CD4-positive, alpha-beta T cell treated with Interleukin-2 at 100 ng/mL for 4 hours (primary cell): ENCODE data around the gene CCSER2.
"Not testable (repeated sequence)": the region's sequence is repeated elsewhere in the genome, so short reads cannot be mapped to it uniquely, and the experiment has no call there.

Experiments
- DNase-seq: peaks from one replicate; pipeline ENCODE4 v3.0.0-alpha.2; 2020; ENCODE audit warnings: low spot score

Gene CCSER2

DNA sequence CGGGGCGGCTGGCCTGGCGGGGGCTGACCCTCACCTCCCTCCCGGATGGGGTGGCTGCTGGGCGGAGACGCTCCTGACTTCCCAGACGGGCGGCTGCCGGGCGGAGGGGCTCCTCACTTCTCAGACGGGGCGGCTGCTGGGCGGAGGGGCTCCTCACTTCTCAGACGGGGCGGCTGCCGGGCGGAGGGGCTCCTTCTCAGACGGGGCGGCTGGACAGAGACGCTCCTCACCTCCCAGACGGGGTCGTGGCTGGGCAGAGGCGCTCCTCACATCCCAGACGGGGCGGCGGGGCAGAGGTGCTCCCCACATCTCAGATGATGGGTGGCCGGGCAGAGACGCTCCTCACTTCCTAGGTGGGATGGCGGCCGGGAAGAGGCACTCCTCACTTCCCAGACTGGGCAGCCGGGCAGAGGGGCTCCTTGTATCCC lies 19.2 kb downstream of the CCSER2 start:
- DNase-seq: not testable (repeated sequence)

GRCh38 chr10:84348447-84348846 lies 20.1 kb downstream of the CCSER2 start:
- no peak for DNase-seq

GRCh38 chr10:84348860-84349259 lies 20.5 kb downstream of the CCSER2 start:
- no peak for DNase-seq

DNA sequence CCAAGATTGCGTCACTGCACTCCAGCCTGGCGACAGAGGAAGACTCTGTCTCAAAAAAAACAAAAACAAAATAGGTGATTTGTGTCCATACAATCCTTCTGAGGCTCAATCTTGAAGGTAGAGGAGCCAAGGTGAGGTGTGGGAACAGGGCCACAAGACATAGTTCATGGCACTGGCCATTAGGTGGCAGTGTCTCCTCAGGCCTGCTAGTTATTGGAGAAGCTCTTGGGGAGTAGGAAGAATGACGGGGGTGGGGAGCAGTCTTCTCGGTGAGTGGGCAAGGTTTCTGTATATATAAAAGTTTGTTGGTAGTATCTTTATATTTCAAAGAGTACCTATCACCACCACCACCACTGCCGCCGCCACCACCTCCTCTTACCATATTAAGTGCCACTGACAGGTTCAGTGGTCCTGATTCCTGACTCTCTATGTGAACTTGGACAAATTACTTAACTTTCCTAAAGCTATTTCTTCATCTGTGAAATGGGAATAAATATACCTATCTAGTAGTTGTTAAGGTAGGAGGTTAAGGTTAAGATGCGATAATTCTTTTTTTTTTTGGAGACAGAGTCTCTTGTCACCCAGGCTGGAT lies 24.0 kb downstream of the CCSER2 start:
- peak; percentile 70 for DNase-seq

DNA sequence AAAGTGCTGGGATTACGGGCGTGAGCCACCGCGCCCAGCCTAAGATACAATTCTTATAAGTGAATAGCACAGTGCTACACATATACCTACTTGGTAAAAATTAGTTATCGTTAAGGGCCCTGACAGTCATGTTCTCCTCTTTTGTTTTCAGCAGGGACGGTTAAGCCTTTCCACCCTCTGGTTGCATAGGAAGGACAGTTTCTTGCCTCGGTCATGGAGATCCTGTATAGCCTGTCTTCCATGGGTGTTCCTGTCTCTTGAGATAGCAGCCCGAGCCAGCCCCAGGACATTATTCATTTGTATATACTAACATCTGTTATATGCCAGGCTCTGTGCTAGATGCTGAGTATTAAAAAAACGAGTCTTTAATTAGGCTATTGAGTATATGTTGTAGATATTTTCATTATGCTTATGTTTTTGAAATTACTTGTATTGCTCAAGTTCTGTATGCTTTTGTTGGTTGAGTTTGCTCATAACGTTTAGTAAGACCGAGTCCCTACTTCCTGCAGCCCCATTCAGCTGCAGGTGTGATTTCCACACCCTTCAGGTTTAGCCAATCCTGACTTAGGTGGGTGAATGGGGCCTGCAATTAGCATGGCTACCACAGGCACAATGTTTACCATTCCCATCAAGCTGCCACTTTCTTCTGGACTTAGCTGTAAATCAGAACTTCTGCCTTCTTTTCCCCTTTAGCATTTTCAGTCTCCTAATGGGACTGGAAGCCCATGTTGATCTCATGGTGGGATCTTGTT lies 24.8 kb downstream of the CCSER2 start:
- DNase-seq: no peak

DNA sequence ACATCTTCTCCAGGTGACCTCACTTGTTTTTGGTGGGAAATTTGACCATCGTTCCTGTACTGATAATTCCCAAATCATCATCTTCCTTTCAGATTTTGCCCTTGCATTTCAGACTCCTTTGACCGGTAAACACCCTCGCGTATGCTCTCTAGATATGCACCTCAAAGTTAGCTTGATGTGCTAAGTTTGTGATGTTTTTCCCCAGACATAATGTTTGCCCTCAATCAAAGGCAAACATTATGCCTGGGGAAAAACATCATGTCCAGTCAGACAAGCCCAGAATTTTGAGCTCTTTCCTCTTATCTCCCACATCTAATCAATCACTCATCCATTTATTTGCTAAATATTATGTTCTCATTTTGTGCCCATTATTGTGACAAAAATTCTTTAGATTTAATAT lies 26.2 kb downstream of the CCSER2 start:
- no peak for DNase-seq

DNA sequence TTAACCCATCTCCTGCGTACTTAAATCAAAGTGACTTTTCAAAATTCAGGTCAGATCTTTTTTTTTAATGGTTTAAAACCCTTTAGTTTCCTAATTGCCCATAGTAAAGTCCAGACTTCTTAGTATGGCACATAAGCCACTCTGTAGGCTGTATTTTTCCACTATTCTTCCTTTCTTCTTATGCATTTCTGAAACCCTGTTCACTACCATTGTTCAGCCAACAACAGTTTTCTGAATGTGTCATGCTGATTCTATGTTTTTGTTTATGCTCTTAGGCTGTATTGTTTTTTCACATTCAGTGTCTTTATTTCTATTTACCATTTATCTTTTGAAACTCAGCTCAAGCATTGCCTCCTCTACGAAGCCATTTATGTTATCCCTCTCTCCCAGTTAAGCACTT lies 26.7 kb downstream of the CCSER2 start:
- DNase-seq: no peak

- peak; percentile 38 for DNase-seq
Measured at GRCh38 chr10:84356928-84357327, 28.5 kb downstream of the CCSER2 start.

DNA sequence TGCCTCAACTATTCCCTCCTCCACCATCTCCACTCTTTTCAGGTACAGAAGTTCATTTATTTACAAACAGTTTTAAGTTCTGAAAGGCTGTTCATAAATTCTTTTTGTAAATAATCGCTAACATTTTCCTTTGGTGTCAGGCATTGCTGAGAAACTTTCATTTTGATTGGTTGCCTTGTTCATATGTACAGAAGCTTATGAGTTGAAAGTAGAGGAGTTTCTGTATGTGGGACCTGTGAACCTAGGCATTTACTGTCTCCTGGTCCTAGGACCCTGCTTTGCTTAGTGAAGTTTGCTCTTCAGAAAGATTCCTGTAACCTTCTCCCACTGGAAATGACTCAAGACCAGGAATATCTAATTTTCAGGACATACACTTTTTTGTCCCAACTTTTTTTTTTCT lies 30.4 kb downstream of the CCSER2 start:
- no peak for DNase-seq

DNA sequence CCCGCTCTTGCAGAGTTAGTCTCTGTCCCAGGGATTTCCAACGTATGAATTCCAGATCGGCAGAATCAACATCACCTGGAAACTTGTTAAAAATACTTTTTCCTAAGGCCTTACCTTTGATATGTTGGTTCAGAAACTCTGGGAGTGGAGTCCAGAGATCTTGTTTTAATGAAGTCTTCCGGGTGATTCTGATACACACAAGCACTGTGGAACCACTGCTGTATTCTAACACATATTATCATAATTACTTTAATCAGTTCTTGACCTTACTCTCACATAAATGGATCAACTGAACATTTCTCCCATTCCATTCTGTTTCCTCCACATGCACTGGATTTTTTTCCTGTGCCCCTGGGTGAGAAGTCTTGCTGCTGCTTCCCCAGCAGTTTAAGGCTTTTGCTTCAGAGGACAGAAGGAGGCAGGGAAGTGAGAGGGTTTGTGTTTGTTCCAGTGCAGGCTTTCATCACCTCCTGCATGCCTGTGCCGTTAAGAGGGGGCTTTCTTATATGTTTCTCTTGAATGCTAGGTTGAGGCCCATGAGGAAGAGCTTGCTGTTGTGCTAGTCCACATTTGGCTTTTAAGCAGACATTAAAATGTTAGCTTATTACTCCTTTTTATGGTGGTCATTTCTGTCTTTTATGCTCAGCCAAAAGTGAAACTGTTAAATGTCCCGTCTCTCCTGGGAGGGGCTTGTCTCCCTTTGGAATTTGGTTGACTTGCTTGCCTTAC lies 32.4 kb downstream of the CCSER2 start:
- DNase-seq: no peak

GRCh38 chr10:84365335-84365881 lies 37.0 kb downstream of the CCSER2 start:
- no peak for DNase-seq

DNA sequence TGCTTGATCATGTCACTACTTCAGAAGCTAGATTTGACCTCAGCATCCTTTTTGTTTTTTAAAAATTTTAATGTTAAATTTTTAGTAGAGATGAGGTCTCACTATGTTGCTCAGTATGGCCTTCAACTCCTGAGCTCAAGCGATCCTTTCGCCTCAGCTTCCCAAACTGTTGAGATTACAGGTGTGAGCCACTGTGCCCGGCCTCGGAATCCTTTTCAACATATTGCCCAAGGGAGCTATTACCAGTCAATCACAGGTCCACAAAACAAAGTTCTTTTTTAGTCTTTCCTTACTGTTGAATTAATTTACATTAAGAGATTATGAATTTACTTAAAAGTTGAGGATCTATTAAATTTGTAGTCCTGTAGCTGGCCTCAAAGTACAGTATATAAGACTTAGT lies 37.7 kb downstream of the CCSER2 start:
- no peak for DNase-seq

GRCh38 chr10:84367256-84367655 lies 38.9 kb downstream of the CCSER2 start:
- no peak for DNase-seq

- no peak for DNase-seq
Measured at GRCh38 chr10:84368828-84369227, 40.4 kb downstream of the CCSER2 start.

DNA sequence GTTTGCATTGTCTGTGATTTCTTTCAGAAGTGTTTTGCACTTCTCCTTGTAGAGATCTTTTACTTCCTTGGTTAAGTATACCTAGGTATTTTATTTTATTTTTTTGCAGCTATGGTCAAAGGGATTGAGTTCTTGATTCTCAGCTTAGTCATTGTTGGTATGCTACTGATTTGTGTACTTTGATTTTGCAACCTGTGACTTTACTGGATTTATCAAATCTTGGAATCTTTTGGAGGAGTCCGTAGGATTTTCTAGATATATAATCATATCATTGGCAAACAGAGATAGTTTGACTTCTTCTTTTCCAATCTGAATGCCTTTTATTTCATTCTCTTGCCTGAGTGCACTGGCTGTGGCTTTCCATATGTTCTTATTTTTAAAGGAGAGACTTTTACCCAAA lies 41.9 kb downstream of the CCSER2 start:
- DNase-seq: no peak

DNA sequence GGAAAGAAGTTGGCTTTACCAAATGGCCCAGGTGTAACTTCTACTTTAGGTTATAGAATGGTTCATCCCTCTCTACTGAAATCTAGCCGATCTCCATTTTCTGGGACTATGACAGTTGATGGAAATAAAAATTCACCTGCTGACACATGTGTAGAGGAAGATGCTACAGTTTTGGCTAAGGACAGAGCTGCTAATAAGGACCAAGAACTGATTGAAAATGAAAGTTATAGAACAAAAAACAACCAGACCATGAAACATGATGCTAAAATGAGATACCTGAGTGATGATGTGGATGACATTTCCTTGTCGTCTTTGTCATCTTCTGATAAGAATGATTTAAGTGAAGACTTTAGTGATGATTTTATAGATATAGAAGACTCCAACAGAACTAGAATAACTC lies 43.6 kb downstream of the CCSER2 start:
- DNase-seq: no peak

DNA sequence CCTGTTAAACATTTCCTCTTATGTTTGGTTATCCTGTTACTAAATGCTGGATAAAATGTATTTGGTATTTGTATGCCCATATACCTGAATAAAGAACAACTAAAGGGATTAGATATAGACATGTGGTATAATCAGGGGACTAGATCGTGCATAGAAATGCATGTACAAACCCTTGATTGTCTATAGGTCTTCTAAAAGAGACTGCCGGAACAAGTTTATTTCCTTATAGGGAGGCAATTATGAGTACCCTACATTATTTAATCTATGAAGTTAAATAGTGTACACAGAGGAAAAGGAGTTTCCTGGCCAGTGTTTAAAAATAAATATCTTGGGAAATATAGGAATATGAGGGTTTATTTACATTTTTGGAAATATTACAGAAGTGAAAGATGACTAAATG lies 44.6 kb downstream of the CCSER2 start:
- DNase-seq: no peak

GRCh38 chr10:84374455-84374854 lies 46.1 kb downstream of the CCSER2 start:
- DNase-seq: no peak

- DNase-seq: peak; percentile 68
Measured at GRCh38 chr10:84375011-84375410, 46.6 kb downstream of the CCSER2 start.

GRCh38 chr10:84375881-84376280 lies 47.5 kb downstream of the CCSER2 start:
- DNase-seq: no peak

DNA sequence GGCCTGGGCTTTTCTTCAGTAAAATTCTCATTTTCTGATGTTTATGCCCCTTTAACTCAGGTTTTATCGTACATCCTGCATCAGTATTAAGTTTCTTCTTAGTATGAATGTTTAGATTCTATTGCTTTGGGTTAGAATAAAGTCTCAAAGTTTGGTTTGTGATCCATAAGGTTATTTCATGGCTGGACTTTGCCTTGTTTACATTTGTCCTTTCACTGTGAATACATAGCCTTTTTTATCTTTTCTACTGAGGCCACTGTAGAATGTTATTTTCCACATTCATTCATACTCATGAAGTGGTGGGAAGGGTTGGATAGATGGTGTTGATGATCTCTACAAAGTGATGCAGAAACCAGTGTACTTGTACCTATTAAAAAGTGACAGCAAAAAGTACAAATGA lies 59.8 kb downstream of the CCSER2 start:
- no peak for DNase-seq

GRCh38 chr10:84390364-84390763 lies 62.0 kb downstream of the CCSER2 start:
- no peak for DNase-seq

DNA sequence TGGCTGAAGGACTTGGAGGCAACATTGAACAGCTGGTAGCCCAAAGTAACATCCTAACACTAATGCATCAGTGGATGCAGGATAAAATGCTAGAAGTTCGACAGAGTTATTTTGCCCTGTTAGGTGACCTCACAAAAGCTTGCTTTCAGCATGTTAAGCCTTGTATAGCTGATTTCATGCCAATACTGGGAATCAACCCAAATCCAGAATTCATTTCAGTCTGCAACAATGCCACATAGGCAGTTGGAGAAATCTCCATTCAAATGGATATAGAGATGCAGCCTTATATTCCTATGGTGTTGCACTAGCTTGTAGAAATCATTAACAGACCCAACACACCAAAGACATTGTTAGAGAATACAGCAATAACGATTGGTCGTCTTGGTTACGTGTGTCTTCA lies 62.9 kb downstream of the CCSER2 start:
- no peak for DNase-seq
